ENCODE measurements around the gene ITPKC. TPM values are rescaled to one million over a fixed set of nuclear protein-coding genes. Genes with fewer than 3 reads are reported as not detected.

The ITPKC gene
- total and polyA plus RNA-seq, 2 of the 13 experiments (the other 11 are each of a cell fraction or from before 2014, with no cell fraction given): 6.9 to 11.2 TPM

DNA sequence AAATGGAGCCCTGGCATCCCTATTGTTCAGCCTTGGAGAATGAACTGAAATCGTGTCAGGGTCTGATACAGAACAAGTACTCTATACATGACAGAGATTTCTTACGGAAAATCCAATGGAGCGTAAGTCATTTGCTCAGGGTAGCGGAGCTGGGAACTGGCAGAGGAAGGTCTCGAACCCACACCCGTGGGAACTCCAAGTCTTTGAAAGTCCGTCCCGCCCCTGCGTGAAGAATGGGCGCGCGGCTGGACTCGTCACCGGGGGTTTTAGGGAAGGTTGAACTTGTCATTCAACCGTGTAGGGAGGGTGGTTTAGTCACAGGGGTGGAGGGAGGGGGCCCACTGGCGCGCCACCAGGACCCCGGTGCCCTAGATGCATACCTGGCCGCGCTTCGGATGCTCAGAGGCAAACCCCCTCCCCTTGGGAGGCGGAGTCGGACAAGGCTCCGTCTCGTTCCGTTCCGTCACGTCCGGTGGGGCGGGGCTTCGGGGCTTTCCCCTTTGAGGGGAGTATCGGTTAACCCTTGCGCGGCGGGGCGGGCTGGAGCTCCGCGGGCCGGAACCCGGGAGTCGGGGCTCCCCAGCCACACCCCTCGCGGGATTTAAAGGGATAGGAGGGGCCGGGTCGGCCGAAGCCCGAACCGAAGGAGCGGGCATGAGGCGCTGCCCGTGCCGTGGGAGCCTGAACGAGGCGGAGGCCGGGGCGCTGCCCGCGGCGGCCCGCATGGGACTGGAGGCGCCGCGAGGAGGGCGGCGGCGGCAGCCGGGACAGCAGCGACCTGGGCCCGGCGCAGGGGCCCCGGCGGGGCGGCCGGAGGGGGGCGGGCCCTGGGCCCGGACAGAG lies at the start of gene ITPKC, which contains the start of gene COQ8B (continued):
- TF ChIP-seq CBX5 (CRISPR knock-in tag; IDR thresholded peaks at IDR 0.05; ENCODE audit: borderline replicate concordance): peak; percentile 50; the same call in 1 of the 2 replicates
- TF ChIP-seq, protein P1, sequence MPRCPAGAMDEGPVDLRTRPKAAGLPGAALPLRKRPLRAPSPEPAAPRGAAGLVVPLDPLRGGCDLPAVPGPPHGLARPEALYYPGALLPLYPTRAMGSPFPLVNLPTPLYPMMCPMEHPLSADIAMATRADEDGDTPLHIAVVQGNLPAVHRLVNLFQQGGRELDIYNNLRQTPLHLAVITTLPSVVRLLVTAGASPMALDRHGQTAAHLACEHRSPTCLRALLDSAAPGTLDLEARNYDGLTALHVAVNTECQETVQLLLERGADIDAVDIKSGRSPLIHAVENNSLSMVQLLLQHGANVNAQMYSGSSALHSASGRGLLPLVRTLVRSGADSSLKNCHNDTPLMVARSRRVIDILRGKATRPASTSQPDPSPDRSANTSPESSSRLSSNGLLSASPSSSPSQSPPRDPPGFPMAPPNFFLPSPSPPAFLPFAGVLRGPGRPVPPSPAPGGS (CRISPR knock-in tag; IDR thresholded peaks at IDR 0.05): peak; percentile 23; the same call in 1 of the 2 replicates
- no peak for TF ChIP-seq CBX2 (IDR thresholded peaks at IDR 0.05; ENCODE audit: low read depth, low read length)
- TF ChIP-seq CBX2 (CRISPR knock-in tag; IDR thresholded peaks at IDR 0.05; ENCODE audit: low read depth): no peak
- no peak for TF ChIP-seq MED13 (CRISPR knock-in tag; IDR thresholded peaks at IDR 0.05)
- TF ChIP-seq SP2 (CRISPR knock-in tag; IDR thresholded peaks at IDR 0.05): peak; percentile 68; the same call in 1 of the 2 replicates
- TF ChIP-seq DR1 (CRISPR knock-in tag; IDR thresholded peaks at IDR 0.05): 0 out of 2 replicates have a peak, but pooled peaks have one; percentile 29
- TF ChIP-seq MAZ (IDR thresholded peaks at IDR 0.05; ENCODE audit: borderline replicate concordance, low read depth, low read length): peak; percentile 98
- TF ChIP-seq MAZ (CRISPR knock-in tag; IDR thresholded peaks at IDR 0.05; ENCODE audit: low read depth): peak; percentile 57; the same call in 1 of the 2 replicates
- peak; percentile 87 for TF ChIP-seq SP5 (CRISPR knock-in tag; IDR thresholded peaks at IDR 0.05; ENCODE audit: borderline replicate concordance, low read depth)
- TF ChIP-seq HDAC1 (CRISPR knock-in tag; IDR thresholded peaks at IDR 0.05): peak; percentile 46
- peak; percentile 88 for TF ChIP-seq THAP11 (CRISPR knock-in tag; IDR thresholded peaks at IDR 0.05)
- no peak for TF ChIP-seq IKZF1 (IDR thresholded peaks at IDR 0.05)
- peak; percentile 52; the same call in 1 of the 2 replicates for TF ChIP-seq KLF12 (CRISPR knock-in tag; IDR thresholded peaks at IDR 0.05; ENCODE audit: borderline replicate concordance)
- TF ChIP-seq, protein P2, sequence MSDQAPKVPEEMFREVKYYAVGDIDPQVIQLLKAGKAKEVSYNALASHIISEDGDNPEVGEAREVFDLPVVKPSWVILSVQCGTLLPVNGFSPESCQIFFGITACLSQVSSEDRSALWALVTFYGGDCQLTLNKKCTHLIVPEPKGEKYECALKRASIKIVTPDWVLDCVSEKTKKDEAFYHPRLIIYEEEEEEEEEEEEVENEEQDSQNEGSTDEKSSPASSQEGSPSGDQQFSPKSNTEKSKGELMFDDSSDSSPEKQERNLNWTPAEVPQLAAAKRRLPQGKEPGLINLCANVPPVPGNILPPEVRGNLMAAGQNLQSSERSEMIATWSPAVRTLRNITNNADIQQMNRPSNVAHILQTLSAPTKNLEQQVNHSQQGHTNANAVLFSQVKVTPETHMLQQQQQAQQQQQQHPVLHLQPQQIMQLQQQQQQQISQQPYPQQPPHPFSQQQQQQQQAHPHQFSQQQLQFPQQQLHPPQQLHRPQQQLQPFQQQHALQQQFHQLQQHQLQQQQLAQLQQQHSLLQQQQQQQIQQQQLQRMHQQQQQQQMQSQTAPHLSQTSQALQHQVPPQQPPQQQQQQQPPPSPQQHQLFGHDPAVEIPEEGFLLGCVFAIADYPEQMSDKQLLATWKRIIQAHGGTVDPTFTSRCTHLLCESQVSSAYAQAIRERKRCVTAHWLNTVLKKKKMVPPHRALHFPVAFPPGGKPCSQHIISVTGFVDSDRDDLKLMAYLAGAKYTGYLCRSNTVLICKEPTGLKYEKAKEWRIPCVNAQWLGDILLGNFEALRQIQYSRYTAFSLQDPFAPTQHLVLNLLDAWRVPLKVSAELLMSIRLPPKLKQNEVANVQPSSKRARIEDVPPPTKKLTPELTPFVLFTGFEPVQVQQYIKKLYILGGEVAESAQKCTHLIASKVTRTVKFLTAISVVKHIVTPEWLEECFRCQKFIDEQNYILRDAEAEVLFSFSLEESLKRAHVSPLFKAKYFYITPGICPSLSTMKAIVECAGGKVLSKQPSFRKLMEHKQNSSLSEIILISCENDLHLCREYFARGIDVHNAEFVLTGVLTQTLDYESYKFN (CRISPR knock-in tag; conservative IDR thresholded peaks at IDR 0.05): peak; percentile 39
- TF ChIP-seq ZEB1 (IDR thresholded peaks at IDR 0.05; ENCODE audit: insufficient replicate concordance, low read depth): no peak
- peak; percentile 82 for TF ChIP-seq SAP130 (CRISPR knock-in tag; IDR thresholded peaks at IDR 0.05; ENCODE audit: low read depth)
- TF ChIP-seq ZNF12 (CRISPR knock-in tag; IDR thresholded peaks at IDR 0.05): no peak
- TF ChIP-seq, protein P3, sequence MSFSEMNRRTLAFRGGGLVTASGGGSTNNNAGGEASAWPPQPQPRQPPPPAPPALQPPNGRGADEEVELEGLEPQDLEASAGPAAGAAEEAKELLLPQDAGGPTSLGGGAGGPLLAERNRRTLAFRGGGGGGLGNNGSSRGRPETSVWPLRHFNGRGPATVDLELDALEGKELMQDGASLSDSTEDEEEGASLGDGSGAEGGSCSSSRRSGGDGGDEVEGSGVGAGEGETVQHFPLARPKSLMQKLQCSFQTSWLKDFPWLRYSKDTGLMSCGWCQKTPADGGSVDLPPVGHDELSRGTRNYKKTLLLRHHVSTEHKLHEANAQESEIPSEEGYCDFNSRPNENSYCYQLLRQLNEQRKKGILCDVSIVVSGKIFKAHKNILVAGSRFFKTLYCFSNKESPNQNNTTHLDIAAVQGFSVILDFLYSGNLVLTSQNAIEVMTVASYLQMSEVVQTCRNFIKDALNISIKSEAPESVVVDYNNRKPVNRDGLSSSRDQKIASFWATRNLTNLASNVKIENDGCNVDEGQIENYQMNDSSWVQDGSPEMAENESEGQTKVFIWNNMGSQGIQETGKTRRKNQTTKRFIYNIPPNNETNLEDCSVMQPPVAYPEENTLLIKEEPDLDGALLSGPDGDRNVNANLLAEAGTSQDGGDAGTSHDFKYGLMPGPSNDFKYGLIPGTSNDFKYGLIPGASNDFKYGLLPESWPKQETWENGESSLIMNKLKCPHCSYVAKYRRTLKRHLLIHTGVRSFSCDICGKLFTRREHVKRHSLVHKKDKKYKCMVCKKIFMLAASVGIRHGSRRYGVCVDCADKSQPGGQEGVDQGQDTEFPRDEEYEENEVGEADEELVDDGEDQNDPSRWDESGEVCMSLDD (CRISPR knock-in tag; IDR thresholded peaks at IDR 0.05; ENCODE audit: borderline replicate concordance): peak; percentile 50; the same call in 1 of the 2 replicates
- TF ChIP-seq ZNF225 (CRISPR knock-in tag; IDR thresholded peaks at IDR 0.05): no peak
- peak; percentile 11; the same call in 1 of the 2 replicates for TF ChIP-seq NCOR1 (IDR thresholded peaks at IDR 0.05; ENCODE audit: borderline replicate concordance, low read length)
- no peak; the same call in 1 of the 2 replicates for TF ChIP-seq RELA (CRISPR knock-in tag; IDR thresholded peaks at IDR 0.05)
- peak; percentile 81 for TF ChIP-seq ZMAT3 (CRISPR knock-in tag; conservative IDR thresholded peaks at IDR 0.05)
- TF ChIP-seq NFYB (CRISPR knock-in tag; IDR thresholded peaks at IDR 0.05): 0 out of 2 replicates have a peak, but pooled peaks have one; percentile 23

Data from HepG2 (cell line).